SKM-1 treated with dmso at 0.1 percent for 144 hours (cell line): ENCODE data around the gene PIH1D1.

Source experiments
- DNase-seq: peaks from one replicate; lab custom pipeline; 2025; ENCODE audit not compliant: unreplicated experiment; lab: John Stamatoyannopoulos, UW

PIH1D1 gene

GRCh38 chr19:49451430-49452181 is at the start of gene PIH1D1:
PIH1D1 (minus strand) TSS chr19:49451814; CDS start chr19:49451574, 240 bp downstream.
- peak; percentile 90 for DNase-seq

- no peak for DNase-seq
These were observed 47.5 kb upstream of the PIH1D1 start for GRCh38 chr19:49499030-49499670.

DNA sequence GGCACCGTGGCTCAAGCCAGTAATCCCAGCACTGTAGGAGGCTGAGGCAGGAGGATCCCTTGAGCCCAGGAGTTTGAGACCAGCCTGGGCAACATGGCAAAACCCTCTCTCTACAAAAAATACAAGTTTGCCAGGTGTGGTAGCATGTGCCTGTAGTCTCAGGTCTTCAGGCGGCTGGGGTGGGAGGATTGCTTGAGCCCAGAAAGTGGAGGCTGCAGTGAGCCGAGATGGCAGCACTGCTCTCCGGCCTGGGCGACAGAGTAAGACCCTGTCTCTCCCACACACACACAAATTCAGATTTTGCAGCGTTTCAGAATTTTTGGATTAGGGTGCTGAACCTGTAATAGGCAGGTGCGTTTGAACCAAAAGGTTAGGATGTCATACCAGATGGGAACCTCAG is 46.9 kb upstream of the PIH1D1 start:
- DNase-seq = no peak

GRCh38 chr19:49497789-49498103 is 46.1 kb upstream of the PIH1D1 start:
- no peak for DNase-seq

DNA sequence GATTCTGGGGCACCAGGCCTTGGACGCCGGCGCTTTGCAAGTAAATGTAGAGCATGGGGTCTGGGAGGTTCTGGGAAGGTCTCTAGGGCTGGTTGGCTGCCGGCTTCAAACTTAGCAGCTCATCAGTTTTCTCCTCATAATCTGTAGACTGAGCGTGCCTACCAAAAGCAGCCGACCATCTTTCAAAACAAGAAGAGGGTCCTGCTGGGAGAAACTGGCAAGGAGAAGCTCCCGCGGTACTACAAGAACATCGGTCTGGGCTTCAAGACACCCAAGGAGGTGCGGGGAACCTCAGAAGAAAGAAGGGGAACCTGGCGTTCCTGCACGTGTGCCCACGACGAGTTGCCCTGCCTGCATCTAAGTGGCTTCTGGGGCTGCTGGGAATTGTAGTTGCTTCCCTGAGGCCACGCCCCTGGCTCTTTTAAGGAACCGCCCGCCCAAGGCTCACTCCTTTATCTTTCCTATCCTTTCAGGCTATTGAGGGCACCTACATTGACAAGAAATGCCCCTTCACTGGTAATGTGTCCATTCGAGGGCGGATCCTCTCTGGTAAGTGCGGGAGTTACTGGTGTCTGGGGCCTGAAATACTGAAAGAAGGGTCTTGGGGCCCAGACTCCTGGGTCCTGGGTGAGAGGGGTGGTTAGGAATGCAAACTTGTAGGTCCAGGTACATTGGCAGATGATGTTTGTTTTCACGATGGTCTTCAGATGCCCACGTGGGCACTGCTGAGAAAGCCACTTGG is 45.6 kb upstream of the PIH1D1 start:
- DNase-seq = peak; percentile 71

- DNase-seq = no peak
These were observed 45.0 kb upstream of the PIH1D1 start for GRCh38 chr19:49496574-49497008.

DNA sequence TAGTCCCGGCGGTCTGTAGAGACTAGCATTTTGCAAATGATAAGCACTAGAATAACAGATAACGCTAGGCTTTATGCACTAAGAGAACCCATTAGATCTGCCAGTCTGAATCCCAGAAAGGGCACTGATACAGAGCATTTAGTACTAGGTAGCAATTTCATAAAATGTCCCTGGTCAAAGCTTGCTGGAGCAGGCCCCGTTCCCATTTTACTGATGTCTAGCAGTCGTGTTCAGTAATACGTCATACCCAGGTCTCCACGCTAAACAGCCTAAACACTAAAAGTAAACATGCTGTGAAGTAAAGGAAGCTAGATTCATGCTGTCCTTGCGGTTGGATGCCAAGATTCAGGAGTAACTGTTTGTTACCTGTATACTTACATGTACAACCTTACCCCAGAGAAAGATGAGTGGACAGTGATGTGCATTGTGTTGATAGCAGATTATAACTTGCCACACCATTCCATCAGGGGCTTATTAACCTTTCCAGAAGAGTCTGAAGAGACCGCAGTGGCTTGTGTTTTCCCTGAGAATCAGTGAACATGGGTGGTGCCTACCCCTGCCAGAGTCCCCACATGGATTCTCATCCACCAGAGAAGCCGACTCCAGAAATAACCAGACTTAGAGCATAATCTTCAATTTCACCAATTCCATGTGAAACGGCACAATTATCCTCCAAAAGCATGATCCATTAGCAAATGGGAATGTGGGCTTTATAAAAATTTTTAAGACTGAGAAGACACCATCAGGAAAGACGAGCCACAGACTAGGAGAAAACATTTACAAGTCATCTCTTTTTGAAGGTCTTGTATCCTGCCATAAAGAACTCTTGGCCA is 41.2 kb upstream of the PIH1D1 start:
- DNase-seq = no peak

GRCh38 chr19:49491804-49492572 is 40.4 kb upstream of the PIH1D1 start:
- no peak for DNase-seq

GRCh38 chr19:49491030-49491803 is 39.6 kb upstream of the PIH1D1 start:
- no peak for DNase-seq

- DNase-seq = no peak
These were observed 38.8 kb upstream of the PIH1D1 start for GRCh38 chr19:49490287-49491029.

DNA sequence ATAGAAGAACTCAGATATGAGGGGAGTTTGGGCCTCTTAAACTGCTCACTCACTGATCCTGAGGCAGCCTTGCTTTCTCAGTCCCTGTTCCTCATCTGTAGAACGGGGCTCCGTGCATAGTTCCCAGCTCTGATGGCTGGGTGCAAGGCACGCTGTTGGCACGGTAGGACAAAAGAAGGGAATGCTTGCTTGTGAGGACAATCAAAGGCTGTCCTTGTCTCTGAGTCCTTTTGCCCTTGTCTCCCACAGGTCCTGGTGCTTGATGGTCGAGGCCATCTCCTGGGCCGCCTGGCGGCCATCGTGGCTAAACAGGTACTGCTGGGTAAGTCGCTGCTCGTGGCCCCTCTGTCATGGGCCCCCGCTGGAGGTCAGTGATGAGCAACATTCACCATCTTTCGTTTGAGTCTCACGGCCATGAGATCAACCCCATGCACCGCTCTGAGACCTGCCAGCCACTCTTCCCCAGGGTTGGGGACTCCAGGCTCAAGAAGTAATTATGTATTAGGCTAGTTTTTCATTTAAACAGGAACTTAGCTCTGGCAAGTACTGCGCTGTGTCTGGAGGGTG is 38.1 kb upstream of the PIH1D1 start:
- DNase-seq = no peak

GRCh38 chr19:49488863-49489537 is 37.4 kb upstream of the PIH1D1 start:
- DNase-seq = no peak

GRCh38 chr19:49488046-49488862 is 36.6 kb upstream of the PIH1D1 start:
- no peak for DNase-seq

DNA sequence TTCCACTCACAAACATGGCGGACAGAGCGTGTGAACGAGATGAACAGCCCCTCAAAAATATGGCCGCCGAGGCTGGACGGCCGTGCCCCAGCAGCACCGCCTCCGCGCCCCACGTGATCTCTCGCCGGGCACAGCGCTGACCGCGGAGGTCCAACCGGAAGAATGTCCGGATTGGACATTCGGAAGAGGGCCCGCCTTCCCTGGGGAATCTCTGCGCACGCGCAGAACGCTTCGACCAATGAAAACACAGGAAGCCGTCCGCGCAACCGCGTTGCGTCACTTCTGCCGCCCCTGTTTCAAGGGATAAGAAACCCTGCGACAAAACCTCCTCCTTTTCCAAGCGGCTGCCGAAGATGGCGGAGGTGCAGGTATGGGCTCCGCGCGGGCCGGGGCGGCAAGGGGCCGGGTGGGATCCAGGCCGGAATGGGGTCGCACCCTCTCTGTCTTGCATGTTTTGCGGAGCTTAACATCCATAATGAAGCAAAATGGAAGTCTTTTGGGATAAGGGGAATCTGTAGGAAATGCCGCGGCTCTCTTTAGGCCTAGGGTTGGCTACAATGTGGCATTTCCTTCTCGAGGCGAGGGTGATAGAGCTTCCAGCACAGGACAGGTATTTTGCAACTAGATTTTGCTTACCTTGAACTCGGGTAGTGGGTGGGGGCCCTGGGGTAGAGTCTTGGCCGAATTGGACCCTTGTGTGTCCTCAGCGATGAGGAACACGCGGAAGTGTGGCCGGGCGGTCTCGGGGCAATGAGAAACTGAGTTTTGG is 35.8 kb upstream of the PIH1D1 start, which contains the start of gene RPL13A:
RPL13A (plus strand) TSS at position 332 of the 769 bp plus-strand sequence; CDS start at position 354, 22 bp downstream.
- peak; percentile 84 for DNase-seq

DNA sequence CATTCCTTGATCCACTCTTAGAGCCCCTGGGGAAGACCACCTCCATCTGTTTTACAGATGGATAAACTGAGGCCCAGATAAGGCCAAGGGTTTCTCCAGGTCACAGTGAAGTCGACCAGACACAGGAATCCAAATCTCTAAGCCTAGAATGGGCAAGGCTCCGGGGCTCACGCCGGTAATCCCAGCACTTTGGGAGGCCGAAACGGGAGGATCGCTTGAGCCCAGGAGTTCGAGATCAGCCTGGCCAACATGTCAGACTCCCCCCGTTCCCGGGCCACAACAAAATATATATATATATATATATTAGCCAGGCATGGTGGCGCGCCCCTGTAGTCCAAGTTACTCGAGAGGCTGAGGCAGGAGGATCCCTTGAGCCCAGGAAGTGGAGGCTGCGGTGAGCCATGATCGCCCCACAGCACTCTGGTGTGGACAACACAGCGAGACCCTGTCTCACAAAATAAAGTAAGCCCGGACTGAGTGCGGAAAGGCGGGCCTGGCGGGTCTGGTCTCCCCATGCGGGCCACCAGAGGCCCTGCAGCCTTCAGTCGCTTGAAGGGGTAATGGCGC is 35.2 kb upstream of the PIH1D1 start:
- DNase-seq = no peak

- DNase-seq = no peak
These were observed 34.6 kb upstream of the PIH1D1 start for GRCh38 chr19:49486232-49486631.
